Naive thymus-derived CD4-positive, alpha-beta T cell (primary cell): ENCODE measurements around the gene CELA1. TPM values are rescaled to one million over a fixed set of nuclear protein-coding genes. Genes with fewer than 3 reads are reported as not detected.

ENCODE experiments used
- ATAC-seq: fragments of 150-1000 bp; cut with Tn5 transposase; 2 replicates; pipeline ENCODE4 v1.10.0; 2021; ENCODE audit warnings: mild to moderate bottlenecking, moderate library complexity
- CTCF ChIA-PET: fragments of 350-600 bp; sonication (Branson Sonifier 250); formaldehyde crosslinking; loops from one replicate; lab custom pipeline; 2021; ENCODE audit warnings: antibody characterized with exemption; lab: Charles Lee
- POLR2A ChIA-PET: fragments of 350-600 bp; sonication (Branson Sonifier 250); formaldehyde crosslinking; loops from one replicate; lab custom pipeline; 2021; ENCODE audit warnings: antibody characterized with exemption, inconsistent platforms; lab: Charles Lee
- DNase-seq, 9 donors: peaks; one replicate each; pipeline versions ENCODE4 v3.0.0 to v3.0.0-alpha.2; 2020 to 2022; ENCODE audit warnings: mixed read lengths in 1 of 9
- H3K27ac ChIP-seq: one replicate; pipeline ENCODE4 v1.7.0; 2013; ENCODE audit warnings: mild to moderate bottlenecking, low read depth, low read length, moderate library complexity
- H3K27me3 ChIP-seq, 2 donors: one replicate each; pipeline ENCODE4 v1.7.0; 2013; ENCODE audit warnings: low read length in 2 of 2, mild to moderate bottlenecking in 2 of 2, moderate library complexity in 2 of 2; ENCODE audit not compliant: control insufficient read depth in 2 of 2, insufficient read depth in 2 of 2
- H3K36me3 ChIP-seq, 3 experiments: 1 replicate in 2 of 3; 2 replicates in 1 of 3; pipeline ENCODE4 v1.7.0; 2013; ENCODE audit warnings: low read length in 3 of 3, mild to moderate bottlenecking in 3 of 3, moderate library complexity in 1 of 3; ENCODE audit not compliant: insufficient read depth in 3 of 3, control insufficient read depth in 2 of 3
- H3K4me1 ChIP-seq, 2 donors: one replicate each; pipeline ENCODE4 v1.7.0; 2013; ENCODE audit warnings: low read length in 2 of 2, mild to moderate bottlenecking in 2 of 2, moderate library complexity in 1 of 2; ENCODE audit not compliant: control insufficient read depth in 2 of 2, insufficient read depth in 2 of 2
- H3K4me3 ChIP-seq: 2 replicates; pipeline ENCODE4 v1.7.0; 2013; ENCODE audit warnings: mild to moderate bottlenecking, low read length
- H3K9me3 ChIP-seq, 3 experiments: 1 replicate in 2 of 3; 2 replicates in 1 of 3; pipeline ENCODE4 v1.7.0; 2013; ENCODE audit warnings: low read length in 3 of 3; ENCODE audit not compliant: control insufficient read depth in 2 of 3
- H3K27ac Mint-ChIP-seq, 9 donors: one replicate each; pipeline ENCODE4 v1.8.0; 2020 to 2022; ENCODE audit warnings: mixed read lengths in 9 of 9, mild to moderate bottlenecking in 8 of 9, moderate library complexity in 5 of 9, inconsistent platforms in 2 of 9
- H3K27me3 Mint-ChIP-seq, 5 donors: one replicate each; pipeline ENCODE4 v1.8.0; 2021 to 2022; ENCODE audit warnings: mixed read lengths in 5 of 5, mild to moderate bottlenecking in 1 of 5
- H3K36me3 Mint-ChIP-seq, 5 donors: one replicate each; pipeline ENCODE4 v1.8.0; 2020 to 2022; ENCODE audit warnings: mixed read lengths in 5 of 5, mild to moderate bottlenecking in 3 of 5, inconsistent platforms in 1 of 5
- H3K4me1 Mint-ChIP-seq, 7 donors: one replicate each; pipeline ENCODE4 v1.8.0; 2020 to 2022; ENCODE audit warnings: mixed read lengths in 7 of 7, mild to moderate bottlenecking in 3 of 7, inconsistent platforms in 1 of 7
- H3K4me3 Mint-ChIP-seq, 10 donors: one replicate each; pipeline ENCODE4 v1.8.0; 2020 to 2022; ENCODE audit warnings: mild to moderate bottlenecking in 10 of 10, mixed read lengths in 10 of 10, moderate library complexity in 6 of 10, inconsistent platforms in 2 of 10
- H3K9me3 Mint-ChIP-seq, 11 donors: one replicate each; pipeline ENCODE4 v1.8.0; 2020 to 2022; ENCODE audit warnings: mixed read lengths in 11 of 11, mild to moderate bottlenecking in 4 of 11, inconsistent platforms in 1 of 11, moderate library complexity in 1 of 11
- intact Hi-C, 2 donors: fragments of 100-400 bp; cut with micrococcal nuclease; formaldehyde crosslinking; loops; one replicate each; pipeline ENCODE4 v1.15.1; 2023
- polyA plus RNA-seq, 2 donors: library from polyadenylated mRNA; unstranded; fragments of 300-500 nt; fragmentation: Illumina TruSeq; gene quantifications; one replicate each; pipeline ENCODE4 v1.2.3, GENCODE V29; 2021
- total RNA-seq, 6 experiments: library from RNA in 5 of 6; stranded (reverse) in 5 of 6; gene quantifications; 1 replicate in 5 of 6; 2 replicates in 1 of 6; pipeline ENCODE4 v1.2.3 and lab custom pipeline; 2021 to 2026

Gene CELA1
- total and polyA plus RNA-seq, 7 experiments from 2014 or later = 1.1 to 9.2 (median 1.8) TPM; not detected in 1

DNA sequence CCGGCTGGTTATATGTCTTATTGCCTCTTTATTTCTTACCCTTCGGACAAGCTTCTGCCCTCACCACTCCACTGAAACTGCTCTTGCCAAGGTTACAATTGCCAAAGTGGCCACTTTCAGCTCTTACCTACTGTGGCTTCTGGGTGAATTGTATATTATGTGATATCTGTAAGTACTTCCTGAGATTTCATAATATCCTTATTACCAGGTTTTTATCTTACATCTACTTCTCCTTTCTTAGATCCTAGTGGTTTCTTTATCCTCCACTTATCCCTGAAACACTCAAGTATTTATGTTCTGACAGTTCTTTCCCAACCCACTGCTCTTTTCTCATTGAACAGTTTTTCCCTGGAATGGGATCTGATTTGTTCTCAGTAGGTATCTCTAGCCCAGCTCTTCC is 10.5 kb downstream of the CELA1 start:
- intact Hi-C loops = no loop called here
- Histone ChIP-seq H3K27me3 (no peaks in the 10 kb centered on the region), H3K4me3 (no peak overlapping the region), H3K27ac (no peak overlapping the region), H3K4me1 (peaks cover 0 to 8% of the 10 kb centered on the region in 2 donors), H3K9me3 (no peaks in the 10 kb centered on the region), H3K36me3 (no peaks in the 10 kb centered on the region)
- POLR2A ChIA-PET = interaction anchor here (15.4 kb wide), 1 partner anchor 14 kb away, joined by 320 read pairs; the partner anchor contains the start of gene BIN2
- H3K4me3 Mint-ChIP-seq = no peak overlapping the region
- peak overlapping the region in 3 of 9 donors; percentile 3 to 12 (median 9) for H3K27ac Mint-ChIP-seq
- H3K4me1 Mint-ChIP-seq = peaks cover 13 to 47% (median 30%) of the 10 kb centered on the region in 7 donors
- H3K27me3 Mint-ChIP-seq = peaks cover 0 to 3% (median 0%) of the 10 kb centered on the region in 5 donors
- CTCF ChIA-PET = interaction anchor here (0.6 to 0.7 kb wide), 4 partner anchors 13 to 67 kb away, joined by 3 read pairs; no protein-coding TSS in a partner anchor
- no peak for DNase-seq
- no peaks in the 10 kb centered on the region for H3K36me3 Mint-ChIP-seq
- ATAC-seq = peak; percentile 64
- H3K9me3 Mint-ChIP-seq = no peaks in the 10 kb centered on the region

DNA sequence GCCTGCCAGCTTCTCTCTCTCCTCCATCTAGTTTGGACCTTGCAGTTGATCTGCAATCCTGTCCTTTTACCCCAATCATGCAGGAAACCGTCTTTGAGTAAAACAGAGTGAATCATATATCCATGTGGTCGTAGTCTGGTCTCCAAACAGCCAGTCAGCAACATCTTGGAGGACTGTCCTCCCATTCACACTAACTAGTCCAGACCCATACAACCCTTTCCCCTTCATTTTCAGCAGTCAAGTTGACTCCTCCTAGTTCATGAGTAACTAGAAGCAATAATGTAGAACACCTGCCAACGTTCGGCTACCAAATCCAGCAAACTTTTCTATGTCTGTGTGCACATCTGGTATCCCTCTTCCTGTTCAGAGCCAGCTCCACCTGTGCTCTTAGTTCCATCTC is 11.7 kb downstream of the CELA1 start:
- POLR2A ChIA-PET = interaction anchor here (1.1 to 15.4 kb wide), 2 partner anchors 13 to 53 kb away, joined by 3 to 320 read pairs; partner anchors contain the start of gene BIN2
- Histone ChIP-seq H3K9me3 (no peaks in the 10 kb centered on the region), H3K4me3 (no peak overlapping the region), H3K27me3 (no peaks in the 10 kb centered on the region), H3K27ac (no peak overlapping the region), H3K4me1 (peaks cover 7 to 17% of the 10 kb centered on the region in 2 donors), H3K36me3 (no peaks in the 10 kb centered on the region)
- no peak overlapping the region for H3K4me3 Mint-ChIP-seq
- H3K4me1 Mint-ChIP-seq = peaks cover 19 to 54% (median 40%) of the 10 kb centered on the region in 7 donors
- ATAC-seq (no peak), DNase-seq (no peak)
- H3K27me3 Mint-ChIP-seq = peaks cover 0 to 3% (median 0%) of the 10 kb centered on the region in 5 donors
- H3K27ac Mint-ChIP-seq = peak overlapping the region in 8 of 9 donors; percentile 7 to 83 (median 24)
- H3K9me3 Mint-ChIP-seq = no peaks in the 10 kb centered on the region
- peaks cover 0 to 2% (median 0%) of the 10 kb centered on the region in 5 donors for H3K36me3 Mint-ChIP-seq
- CTCF ChIA-PET = no interaction called here
- intact Hi-C loops = no loop called here

DNA sequence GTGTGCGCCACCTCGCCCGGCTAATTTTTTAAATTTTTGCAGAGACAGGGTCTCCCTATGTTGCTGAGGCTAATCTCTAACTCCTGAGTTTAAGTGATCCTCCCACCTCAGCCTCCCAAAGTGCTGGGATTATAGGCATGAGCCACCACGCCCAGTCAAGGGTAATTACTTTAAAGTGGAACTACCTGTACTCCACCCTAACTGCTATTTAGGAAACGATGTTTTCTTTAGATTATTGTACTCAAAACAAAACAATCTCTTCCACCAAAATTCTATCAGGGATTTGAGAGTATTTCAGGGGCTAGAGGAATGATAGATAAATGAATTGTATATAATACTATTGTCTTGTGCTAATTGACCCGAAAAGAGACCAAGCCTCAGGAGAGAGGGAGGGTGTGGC is 12.9 kb downstream of the CELA1 start:
- no peak overlapping the region for H3K4me3 Mint-ChIP-seq
- Histone ChIP-seq H3K36me3 (no peaks in the 10 kb centered on the region), H3K27ac (no peak overlapping the region), H3K4me1 (peaks cover 20 to 28% of the 10 kb centered on the region in 2 donors), H3K9me3 (no peaks in the 10 kb centered on the region), H3K27me3 (no peaks in the 10 kb centered on the region), H3K4me3 (no peak overlapping the region)
- no peak for ATAC-seq
- H3K9me3 Mint-ChIP-seq = no peaks in the 10 kb centered on the region
- peaks cover 0 to 3% (median 0%) of the 10 kb centered on the region in 5 donors for H3K27me3 Mint-ChIP-seq
- H3K36me3 Mint-ChIP-seq = peaks cover 0 to 3% (median 0%) of the 10 kb centered on the region in 5 donors
- no peak for DNase-seq
- ChIA-PET CTCF (interaction anchor here (1.4 kb wide), 1 partner anchor 12 kb away, joined by 4 read pairs; no protein-coding TSS in a partner anchor), POLR2A (interaction anchor here (0.6 to 23.8 kb wide), 5 partner anchors 3 to 95 kb away, joined by 3 to 320 read pairs (median 3); partner anchors contain the start of genes BIN2 and DAZAP2)
- intact Hi-C loops = no loop called here
- H3K27ac Mint-ChIP-seq = peak overlapping the region in 8 of 9 donors; percentile 13 to 83 (median 64)
- H3K4me1 Mint-ChIP-seq = peaks cover 25 to 62% (median 49%) of the 10 kb centered on the region in 7 donors

DNA sequence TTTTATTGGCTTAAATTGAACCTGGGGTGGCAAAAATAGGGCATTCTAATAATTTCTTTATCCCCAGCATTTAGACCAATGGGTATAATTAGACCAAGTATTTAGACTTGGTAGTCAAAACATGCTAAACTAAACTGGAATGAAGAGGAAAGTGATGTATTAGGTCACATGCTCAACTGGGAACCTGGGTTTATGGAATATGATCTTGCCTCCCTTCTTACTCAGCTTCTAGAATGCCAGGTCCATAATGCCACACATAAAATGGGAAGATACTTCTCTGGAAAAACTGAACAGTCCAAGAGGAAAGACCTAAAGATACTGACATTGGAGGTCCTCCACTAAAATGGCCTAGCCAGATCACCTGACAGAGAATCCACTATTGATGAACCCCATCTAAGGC is 16.3 kb downstream of the CELA1 start:
- ChIA-PET CTCF (interaction anchor here (0.6 to 2.1 kb wide), 3 partner anchors 9 to 77 kb away, joined by 4 to 18 read pairs (median 5); no protein-coding TSS in a partner anchor), POLR2A (interaction anchor here (0.5 to 23.8 kb wide), 8 partner anchors 7 to 87 kb away, joined by 3 to 320 read pairs (median 4); partner anchors contain the start of gene BIN2)
- Histone ChIP-seq H3K9me3 (no peaks in the 10 kb centered on the region), H3K27ac (peak overlapping the region; percentile 65), H3K4me3 (peak overlapping the region; percentile 59), H3K4me1 (peaks cover 43 to 61% of the 10 kb centered on the region in 2 donors), H3K27me3 (no peaks in the 10 kb centered on the region), H3K36me3 (no peaks in the 10 kb centered on the region)
- intact Hi-C loops = no loop called here
- H3K27me3 Mint-ChIP-seq = no peaks in the 10 kb centered on the region
- no peak for ATAC-seq
- H3K4me3 Mint-ChIP-seq = peak overlapping the region; percentile 63 to 88 (median 80)
- H3K27ac Mint-ChIP-seq = peak overlapping the region; percentile 69 to 96 (median 92)
- H3K36me3 Mint-ChIP-seq = peaks cover 0 to 4% (median 0%) of the 10 kb centered on the region in 5 donors
- H3K4me1 Mint-ChIP-seq = peaks cover 40 to 85% (median 69%) of the 10 kb centered on the region in 7 donors
- DNase-seq = no peak
- no peaks in the 10 kb centered on the region for H3K9me3 Mint-ChIP-seq

DNA sequence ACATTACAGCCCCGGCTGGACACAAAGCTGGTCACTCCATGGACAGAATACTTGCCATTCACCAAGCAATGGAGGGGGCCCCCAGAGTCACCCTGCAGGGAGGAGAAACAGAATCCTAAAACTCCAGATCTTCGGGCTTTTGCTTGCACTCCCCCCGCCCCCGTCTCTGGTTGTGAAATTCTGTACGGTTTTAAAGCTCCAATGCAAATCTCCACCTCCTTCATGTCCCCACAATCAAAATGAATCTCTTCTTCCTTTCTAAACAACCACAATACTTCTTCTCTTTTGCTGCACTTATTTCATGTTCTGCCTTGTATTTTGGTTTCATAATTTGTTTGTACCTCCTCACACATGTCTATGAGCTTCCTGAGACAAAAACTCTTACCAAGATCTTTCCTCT is 16.7 kb downstream of the CELA1 start:
- ChIA-PET CTCF (interaction anchor here (0.6 to 2.1 kb wide), 3 partner anchors 8 to 77 kb away, joined by 4 to 18 read pairs (median 5); no protein-coding TSS in a partner anchor), POLR2A (interaction anchor here (0.5 to 23.8 kb wide), 8 partner anchors 7 to 86 kb away, joined by 3 to 320 read pairs (median 4); partner anchors contain the start of gene BIN2)
- Mint-ChIP-seq H3K9me3 (no peaks in the 10 kb centered on the region), H3K27ac (peak overlapping the region; percentile 69 to 96 (median 92)), H3K4me3 (peak overlapping the region; percentile 63 to 88 (median 80)), H3K27me3 (no peaks in the 10 kb centered on the region), H3K36me3 (peaks cover 0 to 7% (median 0%) of the 10 kb centered on the region in 5 donors), H3K4me1 (peaks cover 42 to 86% (median 70%) of the 10 kb centered on the region in 7 donors)
- Histone ChIP-seq H3K4me3 (peak overlapping the region; percentile 59), H3K4me1 (peaks cover 43 to 65% of the 10 kb centered on the region in 2 donors), H3K9me3 (no peaks in the 10 kb centered on the region), H3K27me3 (no peaks in the 10 kb centered on the region), H3K27ac (peak overlapping the region; percentile 65), H3K36me3 (no peaks in the 10 kb centered on the region)
- ATAC-seq (peak; percentile 40), DNase-seq (peak in 5 of 9 donors; percentile 31 to 60 (median 46))
- intact Hi-C loops = loop anchor here in 1 of 2 donors (1.0 kb wide), 1 partner anchor 10 kb away; no protein-coding TSS in a partner anchor

DNA sequence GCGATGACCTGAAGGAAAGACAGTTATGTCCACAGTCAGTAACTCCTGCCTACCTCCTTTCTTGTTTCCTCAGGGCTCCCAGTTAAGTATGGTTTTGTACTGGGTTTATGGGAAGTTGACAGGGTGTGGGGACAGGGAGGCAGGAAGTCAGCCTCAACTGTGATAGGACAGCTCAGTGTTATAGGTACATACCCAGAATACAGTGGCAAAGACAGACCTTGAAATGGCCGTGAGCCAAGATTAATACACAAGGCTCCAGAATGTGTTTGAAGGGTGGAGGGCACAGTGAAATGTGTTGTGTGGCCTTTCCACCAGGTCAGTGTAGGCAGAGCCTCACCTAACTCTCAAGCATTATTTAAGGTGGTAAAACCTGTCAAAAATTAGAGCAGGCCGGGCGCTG is 17.9 kb downstream of the CELA1 start:
- intact Hi-C loops = no loop called here
- peaks cover 49 to 65% of the 10 kb centered on the region in 2 donors for H3K4me1 ChIP-seq
- H3K27me3 ChIP-seq = no peaks in the 10 kb centered on the region
- no peaks in the 10 kb centered on the region for H3K9me3 ChIP-seq
- H3K4me3 ChIP-seq = peak overlapping the region; percentile 59
- ChIA-PET CTCF (interaction anchor here (1.0 kb wide), 2 partner anchors 11 to 12 kb away, joined by 4 to 6 read pairs; no protein-coding TSS in a partner anchor), POLR2A (interaction anchor here (1.1 to 23.8 kb wide), 5 partner anchors 8 to 90 kb away, joined by 3 to 320 read pairs (median 7); partner anchors contain the start of gene DAZAP2)
- peak overlapping the region; percentile 65 for H3K27ac ChIP-seq
- DNase-seq (no peak), ATAC-seq (no peak)
- no peaks in the 10 kb centered on the region for H3K36me3 ChIP-seq
- Mint-ChIP-seq H3K4me1 (peaks cover 42 to 84% (median 63%) of the 10 kb centered on the region in 7 donors), H3K9me3 (no peaks in the 10 kb centered on the region), H3K27me3 (no peaks in the 10 kb centered on the region), H3K4me3 (peak overlapping the region; percentile 61 to 88 (median 80)), H3K36me3 (peaks cover 0 to 8% (median 0%) of the 10 kb centered on the region in 5 donors), H3K27ac (peak overlapping the region in 8 of 9 donors; percentile 85 to 96 (median 92))
